Muscle of leg (tissue), 11 donors: Measurements from ENCODE around the gene CDO1. TPM values are rescaled to one million over a fixed set of nuclear protein-coding genes. Genes with fewer than 3 reads are reported as not detected.
A peak's percentile ranks its signal among the peaks of the same experiment; 100 is the strongest.

ENCODE experiments used
- DNase-seq: peaks from one replicate; pipeline ENCODE4 v3.0.0; 2013
- H3K27ac ChIP-seq: one replicate; pipeline ENCODE4 v1.5.1; 2013; ENCODE audit warnings: mild to moderate bottlenecking, low read length, control low read depth
- H3K27me3 ChIP-seq: one replicate; pipeline ENCODE4 v1.6.1; 2013; ENCODE audit warnings: low read length; ENCODE audit not compliant: control insufficient read depth, insufficient read depth
- H3K36me3 ChIP-seq: one replicate; pipeline ENCODE4 v1.6.1; 2013; ENCODE audit warnings: low read length; ENCODE audit not compliant: control insufficient read depth, insufficient read depth
- H3K4me1 ChIP-seq: one replicate; pipeline ENCODE4 v1.6.1; 2013; ENCODE audit warnings: low read length; ENCODE audit not compliant: control insufficient read depth, insufficient read depth
- H3K4me3 ChIP-seq: one replicate; pipeline ENCODE4 v1.5.1; 2013; ENCODE audit warnings: low read length, control low read depth
- H3K9me3 ChIP-seq: replicated peaks from 2 replicates; pipeline ENCODE4 v1.6.1; 2013; ENCODE audit warnings: low read depth, low read length; ENCODE audit not compliant: control insufficient read depth
- WGBS: methylation state at CpG from one replicate; pipeline ENCODE4 v1.1.5; 2013; ENCODE audit warnings: missing lambda C conversion rate; ENCODE audit not compliant: insufficient coverage; 5-methylcytosine and 5-hydroxymethylcytosine counted together
- polyA plus RNA-seq, 8 donors: library from polyadenylated mRNA; unstranded; fragments of 120-200 nt; gene quantifications; one replicate each; pipeline versions ENCODE4 v1.2.1 to v1.2.3, GENCODE V29; 2013; ENCODE audit warnings: inconsistent platforms in 1 of 8, low replicate concordance in 1 of 8; ENCODE audit not compliant: insufficient read length in 8 of 8, insufficient read depth in 1 of 8
- total RNA-seq: library from RNA; stranded (reverse); fragments of 120-200 nt; gene quantifications from one replicate; pipeline ENCODE4 v1.2.4, GENCODE V29; 2013

Gene CDO1
- total and polyA plus RNA-seq, 9 donors, result 17.4 to 27.1 (median 22.8) TPM

GRCh38 chr5:115849258-115849798 lies 32.9 kb upstream of the CDO1 start:
- Histone ChIP-seq H3K4me1 (peaks cover 2% of the 10 kb centered on the region), H3K9me3 (peaks cover 3% of the 10 kb centered on the region), H3K27me3 (no peaks in the 10 kb centered on the region), H3K4me3 (no peak overlapping the region), H3K27ac (no peak overlapping the region), H3K36me3 (no peaks in the 10 kb centered on the region)
- DNase-seq, result no peak
- 100% methylated on average over 2 of the region's 3 CpGs for WGBS

DNA sequence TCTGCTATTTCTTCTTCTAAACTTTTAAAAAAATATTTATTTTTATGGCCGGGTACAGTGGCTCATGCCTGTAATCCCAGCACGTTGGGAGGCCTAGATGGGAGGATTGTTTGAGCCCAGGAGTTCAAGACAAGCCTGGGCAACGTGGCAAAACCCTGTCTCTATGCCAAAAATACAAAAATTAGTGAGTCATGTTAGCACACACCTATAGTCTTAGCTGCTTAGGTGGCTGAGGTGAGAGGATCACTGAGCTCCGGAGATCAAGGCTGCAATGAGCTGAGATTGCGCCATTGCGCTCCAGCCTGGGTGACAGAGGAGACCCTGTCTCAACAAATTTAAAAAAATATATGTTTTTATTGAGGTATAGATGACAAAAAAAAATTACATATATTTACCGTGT lies 30.8 kb upstream of the CDO1 start:
- Histone ChIP-seq H3K9me3 (no peaks in the 10 kb centered on the region), H3K27ac (no peak overlapping the region), H3K27me3 (no peaks in the 10 kb centered on the region), H3K4me1 (peaks cover 5% of the 10 kb centered on the region), H3K4me3 (no peak overlapping the region), H3K36me3 (no peaks in the 10 kb centered on the region)
- DNase-seq, result no peak
- no CpG with 5 or more reads among the region's 7 CpGs for WGBS

DNA sequence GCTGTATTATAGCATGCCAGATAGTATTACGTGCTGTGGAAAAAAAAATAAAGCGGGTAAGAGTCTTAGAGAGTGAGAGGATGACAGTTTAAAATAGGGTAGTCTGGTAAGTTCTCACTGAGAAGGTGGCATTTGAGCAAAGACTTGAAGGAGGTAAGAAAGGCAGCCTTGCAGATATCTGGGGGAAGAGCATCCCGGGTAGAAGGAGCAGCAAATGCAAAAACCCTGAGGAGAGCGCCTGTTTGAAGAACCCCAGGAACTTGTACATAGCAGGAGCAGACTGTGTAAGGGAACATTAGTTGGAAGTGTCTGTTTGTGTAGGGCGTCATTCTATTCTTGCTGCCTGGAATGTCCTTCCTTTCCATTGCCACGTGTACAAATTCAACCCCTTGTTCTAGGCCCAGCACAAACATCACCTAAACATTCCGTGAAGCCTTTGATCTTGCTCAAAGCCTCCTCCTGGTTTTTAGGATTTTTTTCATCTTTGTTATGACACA lies 27.9 kb upstream of the CDO1 start:
- H3K36me3 ChIP-seq, result no peaks in the 10 kb centered on the region
- H3K4me1 ChIP-seq, result peaks cover 9% of the 10 kb centered on the region
- WGBS, result 47% methylated on average over 6 of the region's 7 CpGs
- H3K9me3 ChIP-seq, result no peaks in the 10 kb centered on the region
- peak; percentile 39 for DNase-seq
- H3K27me3 ChIP-seq, result no peaks in the 10 kb centered on the region
- H3K27ac ChIP-seq, result no peak overlapping the region
- H3K4me3 ChIP-seq, result no peak overlapping the region

DNA sequence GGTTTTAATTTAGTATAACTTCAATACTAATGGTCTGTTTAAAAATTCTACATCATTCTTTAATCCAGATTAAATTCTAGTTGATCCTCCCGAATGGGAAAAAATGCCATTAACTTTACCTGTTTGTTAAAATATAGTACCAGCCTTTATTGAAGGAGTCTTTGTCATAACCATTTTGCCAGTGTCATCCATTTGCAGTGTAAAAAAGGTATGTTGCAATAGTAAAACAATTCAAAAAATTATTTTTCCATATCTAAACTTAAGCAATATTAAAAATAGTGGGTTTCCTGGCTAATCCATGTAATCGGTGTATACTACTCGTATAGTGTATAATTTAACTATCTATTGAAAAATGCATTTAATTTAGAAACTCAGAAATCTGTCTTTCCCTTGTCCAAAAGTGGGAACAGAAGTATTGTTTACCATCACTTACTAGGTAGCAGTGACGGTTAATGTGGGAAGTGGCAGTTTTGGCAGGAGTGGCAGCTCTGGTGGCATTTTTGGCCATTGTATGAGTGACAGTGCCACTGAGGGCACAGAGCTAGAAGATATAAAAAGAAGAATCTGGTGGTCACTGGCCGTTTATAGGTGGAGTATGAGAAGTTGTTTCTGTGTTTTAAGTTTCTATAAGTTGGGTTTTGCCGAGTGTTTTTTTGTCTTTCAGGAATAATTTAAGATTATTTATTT lies 27.1 kb upstream of the CDO1 start:
- no peak overlapping the region for H3K27ac ChIP-seq
- no peaks in the 10 kb centered on the region for H3K36me3 ChIP-seq
- DNase-seq, result no peak
- peaks cover 12% of the 10 kb centered on the region for H3K4me1 ChIP-seq
- WGBS, result 60% methylated on average over 1 of the region's 6 CpGs
- no peaks in the 10 kb centered on the region for H3K9me3 ChIP-seq
- H3K27me3 ChIP-seq, result no peaks in the 10 kb centered on the region
- no peak overlapping the region for H3K4me3 ChIP-seq

DNA sequence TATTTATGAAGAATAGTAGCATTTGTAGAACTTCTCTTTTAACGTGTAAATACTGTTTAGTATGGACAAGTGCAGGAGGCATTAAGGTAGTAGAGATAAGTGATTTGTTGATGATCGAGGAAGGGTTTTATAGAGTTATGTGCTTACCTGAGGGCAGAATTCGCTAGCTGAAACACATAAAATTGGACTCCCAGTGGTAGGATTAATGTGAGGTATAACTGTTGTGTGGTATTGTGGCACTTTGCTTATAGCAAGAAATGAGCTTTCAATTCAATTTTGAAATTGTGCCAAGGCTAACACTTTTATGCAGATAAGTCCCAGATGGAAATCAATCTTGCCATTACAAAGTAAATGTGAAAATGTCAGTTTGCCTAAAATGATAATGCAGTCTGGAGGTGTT lies 26.5 kb upstream of the CDO1 start:
- H3K27me3 ChIP-seq, result no peaks in the 10 kb centered on the region
- H3K4me1 ChIP-seq, result peaks cover 12% of the 10 kb centered on the region
- peak overlapping the region; percentile 62 for H3K4me3 ChIP-seq
- H3K27ac ChIP-seq, result no peak overlapping the region
- 7% methylated on average over 2 of the region's 3 CpGs for WGBS
- no peaks in the 10 kb centered on the region for H3K9me3 ChIP-seq
- H3K36me3 ChIP-seq, result peaks cover 2% of the 10 kb centered on the region
- DNase-seq, result no peak

DNA sequence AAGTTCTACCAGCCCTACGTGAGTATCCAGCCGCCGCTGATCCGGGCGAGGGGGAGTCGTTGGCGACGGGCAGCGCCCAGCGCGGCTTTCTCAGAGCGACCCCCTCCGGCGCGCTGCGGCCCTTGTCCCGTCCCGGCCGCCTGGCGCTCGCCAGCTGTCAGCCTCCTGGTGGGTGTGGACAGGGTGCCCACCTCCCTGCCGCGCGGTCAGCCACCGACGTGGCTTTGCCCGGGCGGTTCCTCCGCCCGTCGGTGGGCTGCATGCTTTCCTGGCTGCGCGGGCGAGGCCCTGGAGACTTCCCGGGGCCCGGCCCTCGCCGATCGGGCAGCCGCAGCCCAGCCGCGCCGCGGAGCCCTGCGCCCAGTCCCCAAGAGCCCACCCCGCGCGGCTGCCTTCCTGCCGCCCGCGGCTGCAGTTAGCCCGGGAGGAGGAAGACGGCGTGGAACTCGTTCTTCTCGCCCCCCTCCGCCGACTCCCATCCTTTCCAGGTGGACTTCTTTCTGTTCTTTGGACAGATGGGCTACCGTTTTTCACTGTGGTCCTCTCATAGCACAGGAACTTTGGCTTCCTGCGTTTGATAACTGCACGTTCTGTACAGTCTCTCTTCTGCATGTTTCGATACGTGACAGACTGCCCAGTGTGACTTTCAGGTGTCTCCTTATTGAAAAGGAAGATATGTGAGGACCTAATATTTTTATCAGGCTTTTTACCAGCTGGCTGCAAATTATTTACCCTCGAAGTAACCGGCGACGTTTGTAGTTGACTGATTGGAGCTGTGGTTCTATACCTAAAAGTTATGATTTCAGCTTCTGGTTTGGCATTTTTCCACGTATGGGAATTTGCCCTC lies 25.9 kb upstream of the CDO1 start:
- Histone ChIP-seq H3K9me3 (no peaks in the 10 kb centered on the region), H3K4me3 (peak overlapping the region; percentile 62), H3K27me3 (no peaks in the 10 kb centered on the region), H3K27ac (peak overlapping the region; percentile 94), H3K4me1 (peaks cover 12% of the 10 kb centered on the region), H3K36me3 (peaks cover 4% of the 10 kb centered on the region)
- DNase-seq, result peak; percentile 59
- under 1% methylated on average over 58 of the region's 68 CpGs for WGBS

DNA sequence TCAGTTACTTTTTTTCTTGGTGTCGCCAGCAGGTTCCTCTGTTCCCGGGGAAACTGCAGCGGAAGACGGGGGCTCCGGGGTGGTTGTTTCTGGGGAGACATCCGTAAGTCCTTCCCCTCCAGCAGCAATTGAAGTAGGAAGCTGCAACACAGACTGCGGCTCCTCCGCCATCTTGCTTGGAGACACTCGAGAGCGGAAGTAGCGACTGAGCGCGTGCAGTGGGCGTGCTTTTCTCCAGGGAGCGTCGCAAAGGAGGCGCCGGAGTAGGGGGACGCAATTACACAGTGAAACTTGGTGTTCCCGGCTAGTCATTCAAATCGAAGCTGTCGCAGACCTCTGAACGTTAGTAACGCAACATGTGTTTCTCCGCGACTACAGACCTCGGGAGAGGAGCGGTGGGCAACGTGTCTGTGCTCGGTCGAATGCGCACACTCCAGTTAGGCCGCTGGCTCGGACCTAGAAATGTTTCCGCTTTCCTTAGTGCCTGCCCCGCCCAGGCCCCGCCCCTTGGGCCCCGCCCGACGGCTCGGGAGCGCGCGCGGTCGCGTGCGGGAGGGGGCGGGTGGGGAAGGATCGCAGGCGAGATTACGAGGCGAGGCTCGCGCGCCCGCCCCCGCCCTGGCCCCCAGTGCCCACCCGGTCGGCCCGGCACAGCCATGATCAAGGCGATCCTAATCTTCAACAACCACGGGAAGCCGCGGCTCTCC lies 25.1 kb upstream of the CDO1 start, which contains the start of the genes AP3S1 and ATG12:
AP3S1 (plus strand) TSS at position 554 of the 707 bp plus-strand sequence; CDS start at position 657, 103 bp downstream.
ATG12 (minus strand) TSS at position 184 of the 707 bp plus-strand sequence; CDS start at position 171, 13 bp downstream.
- WGBS, result 6% methylated on average over 63 of the region's 65 CpGs
- Histone ChIP-seq H3K4me3 (peak within 1 kb of the TSS; percentile 62), H3K9me3 (no peaks in the 10 kb centered on the region), H3K4me1 (peaks cover 12% of the 10 kb centered on the region), H3K27me3 (no peaks in the 10 kb centered on the region), H3K27ac (peak within 1 kb of the TSS; percentile 96), H3K36me3 (peaks cover 8% of the 10 kb centered on the region)
- DNase-seq, result peak; percentile 98

DNA sequence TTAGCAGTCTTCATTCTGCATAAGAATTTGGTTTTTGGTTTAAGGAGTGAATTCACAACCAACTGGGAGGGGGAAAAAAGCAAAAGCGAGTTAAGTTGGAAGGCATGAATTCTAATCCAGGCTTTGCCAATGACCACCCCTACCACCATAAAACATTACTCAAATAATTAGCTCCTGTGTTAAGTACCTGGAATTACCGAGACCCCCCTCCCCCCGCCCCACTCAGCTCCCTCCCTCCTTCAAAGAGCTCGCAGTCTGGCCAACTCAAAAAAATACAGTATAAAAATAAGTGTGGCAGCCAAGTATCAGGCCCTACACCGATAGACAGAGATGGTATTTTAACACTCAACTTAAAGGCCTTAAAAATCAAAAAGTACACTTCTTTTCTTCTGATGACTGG lies 24.4 kb upstream of the CDO1 start:
- peaks cover 11% of the 10 kb centered on the region for H3K36me3 ChIP-seq
- H3K27me3 ChIP-seq, result no peaks in the 10 kb centered on the region
- H3K27ac ChIP-seq, result peak overlapping the region; percentile 96
- no peaks in the 10 kb centered on the region for H3K9me3 ChIP-seq
- WGBS, result 0% methylated on average over 1 of the region's 5 CpGs
- H3K4me3 ChIP-seq, result peak overlapping the region; percentile 62
- DNase-seq, result no peak
- H3K4me1 ChIP-seq, result peaks cover 12% of the 10 kb centered on the region

GRCh38 chr5:115838885-115839518 lies 22.5 kb upstream of the CDO1 start:
- Histone ChIP-seq H3K36me3 (peaks cover 19% of the 10 kb centered on the region), H3K27me3 (no peaks in the 10 kb centered on the region), H3K4me3 (no peak overlapping the region), H3K4me1 (peaks cover 9% of the 10 kb centered on the region), H3K9me3 (no peaks in the 10 kb centered on the region), H3K27ac (no peak overlapping the region)
- peak; percentile 78 for DNase-seq
- 30% methylated on average over 4 of the region's 10 CpGs for WGBS
